Gastroesophageal sphincter (tissue), 3 donors: Measurements from ENCODE around the gene PHLDB3.
"Not testable (repeated sequence)": the region's sequence is repeated elsewhere in the genome, so short reads cannot be mapped to it uniquely, and the experiment has no call there.

ENCODE experiments used
- EP300 ChIP-seq: sonication (generic); formaldehyde crosslinking; IDR thresholded peaks from one replicate; pipeline ENCODE4 v1.6.1; 2017; ENCODE audit warnings: antibody characterized with exemption, mild to moderate bottlenecking
- POLR2A ChIP-seq, 2 donors: fragments of 450-650 bp; IDR thresholded peaks; one replicate each; pipeline ENCODE4 v1.6.1; 2017; ENCODE audit warnings: antibody characterized with exemption in 2 of 2, mild to moderate bottlenecking in 2 of 2, moderate library complexity in 1 of 2
- POLR2AphosphoS5 ChIP-seq: sonication (generic); formaldehyde crosslinking; IDR thresholded peaks from one replicate; pipeline ENCODE4 v1.6.1; 2017; ENCODE audit warnings: antibody characterized with exemption
- TF ChIP-seq, protein P1 (sequence below), 4 experiments: fragments of 200-600 bp in 2 of 4; fragments of 450-650 bp in 2 of 4; sonication (generic) in 1 of 4; IDR thresholded peaks; one replicate each; pipeline ENCODE4 v1.5.1; 2017 to 2019; ENCODE audit warnings: antibody characterized with exemption in 4 of 4, mild to moderate bottlenecking in 2 of 4, moderate library complexity in 2 of 4

DNA sequence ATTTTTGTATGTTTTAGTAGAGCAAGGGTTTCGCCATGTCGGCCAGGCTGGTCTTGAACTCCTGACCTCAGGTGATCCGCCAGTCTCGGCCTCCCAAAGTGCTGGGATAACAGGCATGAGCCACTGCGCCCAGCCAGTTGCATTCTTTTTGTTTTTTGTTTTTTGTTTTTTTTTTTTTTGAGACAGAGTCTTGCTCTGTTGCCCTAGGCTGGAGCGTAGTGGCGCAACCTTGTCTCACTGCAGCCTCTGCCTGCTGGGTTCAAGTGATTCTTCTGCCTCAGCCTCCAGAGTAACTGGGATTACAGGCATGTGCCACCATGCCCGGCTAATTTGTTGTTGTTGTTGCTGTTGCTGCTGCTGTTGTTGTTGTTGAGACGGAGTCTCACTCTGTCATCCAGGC lies 60.5 kb downstream of the PHLDB3 start:
- TF ChIP-seq, protein P1, sequence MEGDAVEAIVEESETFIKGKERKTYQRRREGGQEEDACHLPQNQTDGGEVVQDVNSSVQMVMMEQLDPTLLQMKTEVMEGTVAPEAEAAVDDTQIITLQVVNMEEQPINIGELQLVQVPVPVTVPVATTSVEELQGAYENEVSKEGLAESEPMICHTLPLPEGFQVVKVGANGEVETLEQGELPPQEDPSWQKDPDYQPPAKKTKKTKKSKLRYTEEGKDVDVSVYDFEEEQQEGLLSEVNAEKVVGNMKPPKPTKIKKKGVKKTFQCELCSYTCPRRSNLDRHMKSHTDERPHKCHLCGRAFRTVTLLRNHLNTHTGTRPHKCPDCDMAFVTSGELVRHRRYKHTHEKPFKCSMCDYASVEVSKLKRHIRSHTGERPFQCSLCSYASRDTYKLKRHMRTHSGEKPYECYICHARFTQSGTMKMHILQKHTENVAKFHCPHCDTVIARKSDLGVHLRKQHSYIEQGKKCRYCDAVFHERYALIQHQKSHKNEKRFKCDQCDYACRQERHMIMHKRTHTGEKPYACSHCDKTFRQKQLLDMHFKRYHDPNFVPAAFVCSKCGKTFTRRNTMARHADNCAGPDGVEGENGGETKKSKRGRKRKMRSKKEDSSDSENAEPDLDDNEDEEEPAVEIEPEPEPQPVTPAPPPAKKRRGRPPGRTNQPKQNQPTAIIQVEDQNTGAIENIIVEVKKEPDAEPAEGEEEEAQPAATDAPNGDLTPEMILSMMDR (IDR thresholded peaks at IDR 0.05): not testable (repeated sequence)
- not testable (repeated sequence) for TF ChIP-seq POLR2A (IDR thresholded peaks at IDR 0.05); POLR2AphosphoS5; EP300
